DMS 273 (cell line): Measurements from ENCODE around the gene FAM20C.
A peak's percentile ranks its signal among the peaks of the same experiment; 100 is the strongest.

Experiments
- DNase-seq: peaks from one replicate; lab custom pipeline; 2025; ENCODE audit not compliant: unreplicated experiment; lab: John Stamatoyannopoulos, UW

Gene FAM20C

DNA sequence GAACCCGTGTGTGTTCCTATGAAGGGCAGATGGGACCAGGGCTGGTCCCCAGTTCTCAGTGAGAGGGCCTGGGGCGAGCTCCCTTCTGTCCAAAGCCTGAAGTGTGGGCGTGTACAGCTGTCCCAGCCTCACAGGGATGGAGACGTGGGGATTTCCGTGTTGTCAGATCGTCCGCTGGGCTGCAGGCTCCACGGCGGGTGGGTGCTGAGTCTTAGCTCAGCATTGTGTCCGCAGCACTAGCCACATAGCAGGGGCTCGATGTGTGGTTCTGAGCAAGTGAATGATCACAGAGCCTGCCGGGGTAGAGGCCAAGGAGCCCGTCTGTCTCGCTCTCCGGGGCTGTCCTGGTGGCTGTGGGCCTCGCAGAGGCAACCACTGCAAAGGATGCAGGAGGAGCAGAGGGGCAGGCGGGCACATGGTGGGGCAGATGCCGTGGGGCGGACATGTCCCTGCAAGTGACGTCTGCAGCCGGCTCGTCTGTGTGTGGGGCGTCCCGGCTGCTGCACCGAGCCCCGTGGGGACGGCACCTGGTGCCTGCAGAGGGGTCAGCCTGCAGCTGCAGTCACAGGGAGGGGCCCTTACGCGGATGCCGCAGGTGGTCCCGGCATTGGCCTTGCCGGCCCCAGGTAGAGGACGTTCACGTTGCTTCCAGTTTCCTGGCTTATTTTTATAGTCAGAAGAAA, 30.9 kb downstream of the FAM20C start:
- DNase-seq, result peak; percentile 62

DNA sequence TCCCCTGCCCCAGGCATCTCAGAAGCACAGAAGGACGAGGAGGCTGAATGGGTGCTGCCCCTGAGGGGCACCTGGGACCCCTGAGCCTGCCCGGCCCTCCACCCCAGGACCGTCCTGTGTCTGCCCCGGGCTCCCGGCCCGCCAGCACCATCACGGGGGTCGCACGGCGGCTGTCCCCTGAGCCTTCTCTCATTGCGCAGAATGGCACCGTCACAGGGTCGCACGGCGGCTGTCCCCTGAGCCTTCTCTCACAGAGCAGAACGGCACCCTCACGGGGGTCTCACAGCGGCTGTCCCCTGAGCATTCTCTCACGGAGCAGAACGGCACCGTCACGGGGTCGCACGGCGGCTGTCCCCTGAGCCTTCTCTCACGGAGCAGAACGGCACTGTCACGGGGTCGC, 31.5 kb downstream of the FAM20C start:
- DNase-seq, result no peak

DNA sequence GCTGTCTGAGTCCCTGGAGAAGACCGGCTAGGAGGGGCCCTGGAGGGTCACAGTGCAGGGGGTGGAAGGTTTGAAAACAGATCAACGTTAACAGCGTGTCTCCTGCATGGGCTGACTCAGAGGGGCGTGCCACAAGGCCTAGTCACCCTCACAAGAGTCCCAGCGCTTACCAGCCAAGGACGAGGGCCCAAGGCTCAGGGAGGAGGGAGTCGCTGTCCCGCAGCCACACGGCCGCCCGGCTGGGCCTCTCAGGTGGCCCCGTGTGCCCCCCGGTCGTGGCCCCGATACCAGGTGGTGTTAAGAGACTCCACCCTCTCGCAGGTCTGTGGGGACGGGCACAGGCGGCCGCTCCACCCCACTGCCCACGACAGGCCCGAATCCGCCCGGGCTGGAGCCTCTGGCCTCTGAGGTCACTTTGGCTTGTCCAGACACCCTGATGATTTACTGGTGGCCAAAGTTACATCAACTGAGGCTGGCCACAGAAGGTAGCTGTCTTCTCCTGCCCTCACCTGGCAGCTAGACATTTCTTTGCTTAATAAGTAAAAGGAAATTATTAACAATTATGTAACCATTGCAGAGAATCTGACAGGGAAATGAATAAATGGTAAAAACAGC, 34.0 kb downstream of the FAM20C start:
- no peak for DNase-seq

DNA sequence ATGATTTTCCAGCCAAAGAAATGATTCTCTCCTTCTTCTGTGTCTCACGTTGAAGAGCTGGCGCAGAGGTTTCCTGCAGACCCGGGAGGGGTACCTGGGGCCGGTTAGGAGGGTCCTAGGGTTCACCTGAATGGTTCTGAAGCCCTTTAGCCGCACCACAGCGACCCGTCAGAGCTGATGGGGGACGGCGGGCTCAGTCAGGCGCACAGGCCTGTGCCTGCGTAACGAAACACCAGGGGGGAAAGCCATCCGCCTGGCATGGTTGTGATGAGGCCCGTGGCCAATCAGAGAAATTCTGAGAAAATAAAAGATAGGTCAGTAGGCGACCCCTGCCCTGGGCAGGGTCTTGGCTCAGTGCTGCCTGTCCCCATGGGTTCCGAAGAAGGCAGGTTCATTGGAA, 35.6 kb downstream of the FAM20C start:
- no peak for DNase-seq

DNA sequence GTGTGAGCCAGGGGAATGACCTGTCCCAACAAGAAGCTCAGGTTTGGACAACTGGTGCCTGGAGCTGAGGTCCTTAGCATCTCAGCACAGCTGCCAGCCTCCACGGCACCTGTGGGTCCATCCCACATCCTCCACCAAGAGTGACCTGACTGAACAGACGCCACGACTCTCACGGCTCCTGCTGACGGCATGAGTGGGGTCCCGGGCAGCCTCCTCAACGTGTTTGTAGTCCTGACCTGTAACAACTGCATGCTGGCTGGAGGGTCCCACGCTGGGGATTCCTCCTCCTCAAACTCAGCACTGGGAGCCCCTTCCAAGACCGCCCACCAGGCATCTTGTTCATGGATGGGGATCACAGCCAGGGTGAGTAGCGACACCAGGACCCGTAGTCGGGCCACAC, 36.2 kb downstream of the FAM20C start:
- no peak for DNase-seq

DNA sequence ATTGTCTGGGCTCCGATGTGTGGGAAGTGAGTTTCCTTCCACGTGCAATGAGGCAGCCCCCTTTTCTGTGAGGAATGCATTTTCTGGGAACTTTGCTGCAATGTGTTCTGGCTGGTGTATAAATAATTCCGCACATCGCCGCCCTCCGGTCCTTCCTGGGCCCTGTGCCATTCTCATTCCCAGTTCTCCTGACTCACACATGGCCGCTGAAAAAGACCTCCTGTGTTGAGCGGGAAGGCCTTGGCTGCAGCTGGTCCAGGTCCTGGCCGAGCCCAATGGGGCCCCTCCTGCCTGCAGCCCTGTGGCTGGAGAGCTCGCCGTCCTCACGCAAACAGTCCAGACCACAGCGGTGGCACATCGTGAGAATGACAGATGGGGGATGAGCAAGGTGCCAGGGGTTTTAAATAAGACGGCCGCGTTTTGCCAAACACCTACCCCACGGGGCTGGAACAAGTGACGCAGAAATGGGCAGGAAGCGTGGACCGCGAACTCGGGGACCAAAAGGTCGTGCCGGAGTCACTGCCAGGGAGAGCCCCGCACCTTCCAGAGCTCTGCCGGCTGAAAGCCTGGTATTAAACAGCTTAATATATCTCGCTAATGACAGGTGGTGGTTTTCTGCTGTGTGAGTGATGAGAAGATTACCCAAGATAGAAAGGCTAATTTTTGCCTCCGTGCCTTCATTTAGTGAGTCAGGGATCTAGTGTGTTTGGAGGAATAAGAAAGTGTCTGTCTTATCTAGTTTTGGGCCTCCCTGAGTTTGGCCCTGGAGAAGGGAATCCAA, 37.0 kb downstream of the FAM20C start:
- DNase-seq, result no peak

DNA sequence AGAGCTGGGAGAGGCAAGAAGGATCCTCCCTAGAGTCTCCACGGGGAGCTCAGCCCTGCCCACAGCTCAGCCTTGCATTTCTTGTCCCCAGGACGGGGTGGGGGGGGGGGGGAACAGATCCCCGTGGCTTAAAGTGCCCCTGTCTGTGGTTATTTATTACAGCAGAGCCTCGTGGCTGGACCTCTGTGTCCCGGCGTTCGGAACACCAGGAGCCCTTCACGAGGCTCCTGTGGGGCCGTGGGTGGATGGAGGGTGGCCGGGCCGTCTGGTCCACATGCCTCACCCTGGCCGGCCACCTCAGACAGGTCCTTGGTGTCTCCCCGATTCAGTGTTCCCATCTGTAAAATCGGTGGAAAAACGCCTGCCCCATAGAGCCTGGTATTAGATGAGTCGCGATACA, 37.9 kb downstream of the FAM20C start:
- no peak for DNase-seq

DNA sequence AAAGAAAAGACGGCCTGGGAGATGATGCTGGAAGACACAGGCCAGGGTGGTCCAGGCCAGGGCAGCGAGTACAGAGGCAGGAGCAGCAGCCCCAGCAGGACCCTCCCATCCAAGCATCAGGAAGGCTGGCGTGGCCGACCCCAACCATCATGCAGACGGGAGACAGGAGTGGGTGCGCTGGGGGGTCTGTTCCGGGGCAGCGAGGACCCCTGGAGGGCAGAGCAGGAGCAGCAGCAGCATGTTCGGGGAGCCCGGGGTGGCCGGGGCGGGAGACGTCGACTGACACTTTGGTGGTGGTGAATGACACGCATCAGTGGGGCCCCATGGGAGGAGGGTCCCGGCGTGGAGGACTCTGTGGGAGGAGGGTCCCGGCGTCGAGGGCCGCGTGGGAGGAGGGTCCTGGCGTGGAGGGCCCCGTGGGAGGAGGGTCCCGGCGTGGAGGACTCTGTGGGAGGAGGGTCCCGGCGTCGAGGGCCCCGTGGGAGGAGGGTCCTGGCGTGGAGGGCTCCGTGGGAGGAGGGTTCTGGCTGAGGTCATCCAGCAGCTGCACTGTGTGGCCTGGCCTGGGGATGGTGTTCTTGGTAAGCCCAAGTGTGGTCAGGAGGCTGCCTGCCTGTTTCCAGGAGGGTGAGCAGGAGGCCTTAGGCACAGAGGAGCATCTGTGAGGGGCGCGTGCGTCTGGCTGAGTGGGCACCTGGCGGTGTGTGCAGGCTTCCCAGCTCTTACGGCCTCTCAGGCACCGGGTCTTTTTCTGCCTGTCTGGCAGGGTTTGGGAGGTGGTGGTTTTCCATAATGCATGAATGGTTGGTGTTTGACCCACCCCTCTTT, 38.9 kb downstream of the FAM20C start:
- DNase-seq, result no peak

DNA sequence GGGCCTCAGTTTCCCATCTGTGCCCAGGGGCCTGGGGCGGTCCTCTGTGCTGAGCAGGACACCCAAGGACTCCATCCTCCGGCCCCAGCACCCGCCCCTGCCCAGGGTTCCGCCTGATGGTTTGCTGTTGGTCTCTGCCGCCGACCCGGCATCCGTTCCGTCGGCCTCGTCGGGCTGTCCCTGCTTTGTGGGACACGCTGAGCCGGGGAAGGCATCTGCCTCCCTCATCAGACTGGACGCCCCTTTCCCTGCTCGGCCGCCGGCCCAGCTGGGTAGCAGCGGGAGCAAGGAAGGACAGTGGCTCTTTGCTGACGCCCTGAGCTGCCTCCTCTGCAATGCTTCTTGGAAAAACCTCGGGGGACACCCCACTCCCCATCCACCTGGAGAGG, 39.5 kb downstream of the FAM20C start:
- DNase-seq, result no peak

DNA sequence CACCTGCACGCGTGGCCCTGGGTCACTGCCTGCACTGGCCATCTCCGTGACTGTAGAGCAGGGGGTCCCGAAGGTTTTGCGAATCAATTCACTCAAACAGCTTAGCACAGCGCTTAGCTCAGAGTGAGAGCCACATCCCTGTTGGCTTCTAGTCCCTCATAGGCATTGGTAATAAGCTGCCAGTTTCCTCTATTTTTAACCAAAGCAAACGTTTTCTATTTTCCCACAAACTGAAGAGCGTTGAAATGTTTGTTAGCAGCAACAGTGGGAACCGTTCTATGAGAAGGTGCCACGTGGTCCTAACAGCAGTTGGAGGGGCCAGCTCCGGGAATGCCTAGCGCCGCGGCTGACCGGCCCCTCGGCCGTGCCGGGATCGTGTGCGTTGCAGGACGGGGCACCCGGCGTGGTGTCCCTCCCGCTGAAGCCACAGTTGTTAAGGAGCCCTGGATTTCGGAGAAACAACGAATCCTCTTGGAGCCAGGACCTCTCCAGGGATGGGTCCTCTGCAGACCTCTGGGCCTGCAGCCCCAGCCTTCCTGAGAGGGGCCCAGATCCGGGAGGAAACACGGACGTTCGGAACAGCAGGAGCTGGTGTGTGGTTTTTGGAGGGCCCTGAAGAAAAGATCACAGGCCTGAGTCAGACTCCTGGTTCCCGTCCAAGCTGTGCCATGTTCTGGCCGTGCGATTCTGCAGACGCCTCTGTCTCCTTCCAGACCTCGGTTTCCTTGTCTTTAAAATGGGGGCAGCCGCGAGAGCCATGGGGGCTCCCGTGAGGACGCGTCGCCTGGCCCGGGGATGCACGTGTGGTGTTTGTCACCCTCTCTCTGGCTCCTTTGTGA, 40.3 kb downstream of the FAM20C start:
- no peak for DNase-seq

DNA sequence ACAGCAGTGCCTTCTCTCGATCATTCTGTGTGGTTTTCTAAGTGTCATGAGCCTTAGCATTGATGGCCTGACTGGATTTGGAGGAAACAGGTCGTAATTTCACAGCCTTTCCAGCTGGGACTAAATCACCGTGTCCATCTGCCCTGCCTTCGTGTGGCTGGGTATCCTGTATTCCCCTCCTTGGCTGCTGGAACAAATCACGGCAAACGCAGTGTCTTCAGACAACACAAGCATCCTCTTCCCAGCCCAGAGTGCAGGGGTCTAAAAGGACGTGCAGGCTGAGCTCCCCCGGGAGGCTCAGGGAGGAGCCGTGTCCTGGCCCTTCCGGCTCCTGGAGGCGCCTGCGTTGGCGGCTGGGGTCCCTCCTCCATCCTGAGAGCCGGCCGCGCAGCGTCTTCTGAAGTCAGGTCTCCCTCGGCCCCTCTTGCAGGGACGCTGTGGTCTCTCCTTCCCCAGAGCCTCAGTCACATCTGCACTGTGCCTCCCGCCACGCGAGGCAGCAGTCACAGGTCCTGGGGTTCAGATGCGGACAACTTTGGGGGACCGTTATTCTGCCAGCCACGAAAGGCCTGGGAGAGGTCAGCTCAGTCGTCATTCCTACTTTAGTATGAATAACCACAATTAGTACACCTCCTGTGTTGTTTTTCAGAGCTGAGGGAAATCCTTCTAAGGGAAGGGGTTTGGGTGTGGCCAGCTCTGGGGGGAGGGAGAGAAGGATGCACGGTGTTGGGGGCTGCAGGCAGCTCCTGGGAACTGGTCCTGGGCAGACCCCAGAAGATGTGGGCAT, 41.1 kb downstream of the FAM20C start:
- DNase-seq, result no peak

DNA sequence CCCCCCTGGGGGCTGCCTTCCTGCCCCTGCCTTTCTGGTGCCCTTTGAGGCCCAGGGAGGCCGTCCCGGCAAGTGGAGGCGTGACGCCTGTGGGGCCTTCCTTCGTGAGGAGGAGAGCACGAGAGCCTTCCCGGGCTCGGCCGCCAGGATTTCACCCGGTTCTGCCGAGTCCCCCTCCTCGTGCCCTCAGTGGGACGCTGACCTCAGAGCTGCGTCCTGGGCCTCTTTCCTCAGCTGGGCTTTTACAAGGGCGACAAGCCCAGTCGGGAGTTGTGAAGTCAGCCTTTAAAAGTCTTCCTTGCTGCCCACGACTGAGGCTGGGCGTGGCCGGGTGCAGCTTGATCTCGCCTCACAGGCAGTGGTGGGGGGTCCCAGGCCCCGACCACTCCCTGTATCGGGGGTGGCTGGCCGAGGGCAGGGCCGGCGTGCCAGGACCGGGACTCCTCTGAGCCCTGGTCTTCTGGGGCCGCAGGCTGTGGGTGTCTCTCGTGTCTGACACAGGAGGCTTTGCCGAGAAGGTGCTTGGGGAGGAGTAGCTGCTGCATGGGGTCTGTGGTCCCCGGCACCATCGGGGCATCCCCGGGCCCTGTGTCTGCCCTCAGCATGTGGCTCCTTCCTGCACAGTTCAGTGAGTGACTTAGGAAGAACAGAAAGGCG, 41.8 kb downstream of the FAM20C start:
- no peak for DNase-seq

DNA sequence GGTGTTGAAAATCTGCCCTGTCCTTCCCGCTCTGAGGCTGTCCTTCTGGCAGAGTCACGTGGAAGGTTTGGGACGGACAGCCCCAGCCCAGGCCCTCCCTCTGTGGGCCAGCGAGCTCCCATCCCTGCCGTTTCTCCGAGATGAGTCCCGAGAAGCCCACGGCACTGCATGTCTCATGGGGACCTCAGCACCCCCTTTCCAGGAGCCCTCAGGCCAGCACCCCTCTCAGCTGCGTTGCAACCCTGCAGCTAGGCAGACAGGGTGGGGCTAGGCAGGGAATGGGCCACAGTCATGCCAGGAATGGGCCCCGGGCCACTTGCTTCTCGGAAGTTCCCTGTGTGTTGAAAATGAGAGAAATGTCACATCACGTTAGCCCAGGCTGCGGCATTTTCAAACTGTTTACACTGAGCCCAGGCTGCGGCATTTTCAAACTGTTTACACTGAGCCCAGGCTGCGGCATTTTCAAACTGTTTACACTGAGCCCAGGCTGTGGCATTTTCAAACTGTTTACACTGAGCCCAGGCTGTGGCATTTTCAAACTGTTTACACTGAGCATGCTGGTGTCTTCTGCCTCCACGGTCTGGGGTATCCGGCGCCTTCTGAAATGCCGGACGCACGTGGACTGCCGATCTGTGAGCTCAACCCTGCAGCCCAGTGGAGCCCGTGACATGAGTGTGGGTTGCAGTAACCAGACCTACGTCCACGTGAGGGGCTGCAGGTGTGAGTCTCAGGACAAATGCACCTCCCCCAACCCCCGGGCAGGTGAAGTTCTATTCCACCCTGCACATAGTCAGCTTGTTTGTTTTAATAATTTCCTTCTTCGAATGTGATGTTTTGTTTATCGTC, 42.6 kb downstream of the FAM20C start:
- DNase-seq, result no peak

DNA sequence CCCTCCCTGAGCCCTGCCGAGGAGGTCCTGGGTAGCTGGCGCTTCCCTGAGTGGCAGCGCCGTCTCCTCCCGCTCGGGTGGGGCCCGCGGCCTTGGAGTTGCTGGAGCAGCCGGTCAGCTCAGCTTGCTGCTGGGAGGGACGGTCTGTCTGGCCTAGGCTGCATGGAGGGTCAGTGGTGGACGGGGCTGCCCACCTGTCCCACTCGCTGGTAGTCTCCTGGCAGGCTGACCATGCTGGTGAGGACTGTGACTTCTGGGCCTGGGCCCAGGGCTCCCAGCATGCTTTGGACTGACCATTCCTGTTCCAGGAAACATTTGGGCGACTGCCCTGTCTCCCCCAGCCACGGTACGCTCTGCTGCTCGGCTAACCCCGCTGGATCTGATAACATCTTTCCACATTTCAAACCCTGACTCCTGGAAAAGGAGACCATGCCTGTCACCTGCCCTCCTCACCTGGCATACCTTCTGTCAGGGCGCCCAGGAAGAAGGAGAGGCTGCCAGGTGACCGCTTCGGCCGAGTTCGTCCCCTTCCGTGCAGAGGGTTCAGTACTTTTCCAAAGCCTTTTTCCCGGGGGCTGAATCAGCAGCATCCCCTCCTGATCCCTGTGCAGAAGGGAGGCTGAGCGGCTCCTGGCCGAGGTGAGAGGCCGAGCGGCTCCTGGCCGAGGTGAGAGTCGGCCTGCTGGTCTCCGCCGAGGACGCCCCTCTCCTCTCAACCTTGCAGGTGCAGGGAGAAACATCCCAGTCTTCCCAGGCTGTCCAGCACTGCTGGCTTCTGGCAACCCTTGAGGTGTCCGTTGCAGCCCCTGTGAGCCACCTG, 43.4 kb downstream of the FAM20C start:
- no peak for DNase-seq

DNA sequence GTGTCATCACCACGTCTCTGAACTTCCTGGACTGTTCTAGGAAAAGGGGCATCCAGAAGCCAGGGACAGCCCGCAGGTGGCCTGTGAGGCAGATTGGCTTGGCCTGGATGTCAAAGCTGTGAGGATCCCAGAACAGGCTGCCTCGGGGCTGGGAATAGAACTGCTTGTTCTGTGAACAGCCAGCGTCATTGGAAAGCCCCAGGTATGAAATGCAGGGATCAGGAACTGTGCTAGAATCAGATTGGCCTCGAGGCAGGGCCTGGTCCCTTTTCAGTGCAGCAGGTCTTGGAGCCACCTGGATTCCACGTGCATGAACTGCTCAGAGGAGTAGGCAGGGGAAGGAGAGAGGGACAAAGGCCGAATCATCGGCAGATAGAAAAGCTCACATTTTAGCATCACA, 44.6 kb downstream of the FAM20C start:
- no peak for DNase-seq

DNA sequence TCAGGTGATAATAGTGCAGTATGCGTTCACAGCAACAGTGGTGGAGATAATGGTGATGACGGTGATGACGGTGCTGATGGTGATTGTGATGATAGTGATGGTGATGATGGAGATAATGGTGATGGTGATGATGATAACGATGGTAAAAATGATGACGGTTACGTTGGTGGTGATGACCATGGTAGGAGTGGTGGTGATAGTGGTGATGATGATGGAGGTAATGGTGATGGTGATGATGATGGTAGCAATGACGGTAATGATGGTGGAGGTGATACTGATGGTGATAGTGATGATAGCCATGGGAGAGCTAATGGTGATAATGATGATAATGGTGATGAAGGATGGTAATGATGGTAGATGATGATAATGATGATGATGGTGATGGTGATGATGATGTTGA, 45.0 kb downstream of the FAM20C start:
- no peak for DNase-seq

DNA sequence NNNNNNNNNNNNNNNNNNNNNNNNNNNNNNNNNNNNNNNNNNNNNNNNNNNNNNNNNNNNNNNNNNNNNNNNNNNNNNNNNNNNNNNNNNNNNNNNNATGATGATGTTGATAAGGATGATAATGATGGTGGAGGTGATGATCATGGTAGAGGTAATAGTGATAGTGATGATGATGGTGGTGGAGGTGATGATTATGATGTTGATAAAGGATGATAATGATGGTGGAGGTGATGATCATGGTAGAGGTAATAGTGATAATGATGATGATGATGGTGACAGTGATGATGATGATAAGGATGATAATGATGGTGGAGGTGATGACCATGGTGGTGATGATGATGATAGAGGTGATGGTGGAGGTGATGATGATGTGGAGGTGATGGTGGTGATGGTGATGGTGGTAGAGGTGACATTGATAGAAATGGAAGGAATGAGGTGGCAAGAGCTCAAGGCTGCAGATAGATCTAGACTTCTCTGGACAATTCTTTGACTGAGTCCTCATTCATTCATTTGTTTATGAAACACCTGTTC, 47.8 kb downstream of the FAM20C start:
- DNase-seq, result no peak
